H1 (cell line): Measurements from ENCODE around the gene SLC26A1. TPM values are rescaled to one million over a fixed set of nuclear protein-coding genes. Genes with fewer than 3 reads are reported as not detected.

Experiments
- CTCF ChIA-PET: fragments of 300-600 bp; sonication (Branson Sonifier 250); formaldehyde crosslinking; loops from one replicate; lab custom pipeline; 2021; ENCODE audit not compliant: partially characterized antibody; lab: Charles Lee
- POLR2A ChIA-PET: fragments of 300-600 bp; sonication (Branson Sonifier 250); formaldehyde crosslinking; loops from one replicate; lab custom pipeline; 2021; ENCODE audit warnings: inconsistent platforms; ENCODE audit not compliant: partially characterized antibody; lab: Charles Lee
- DNase-seq, 2 experiments: peaks; one replicate each; pipeline versions ENCODE4 v3.0.0 to v3.0.0-alpha.2; 2010 to 2022; ENCODE audit warnings: low spot score in 2 of 2, low read depth in 1 of 2, mixed read lengths in 1 of 2
- FAIRE-seq: peaks from 2 replicates; lab custom pipeline; 2011; peaks lifted over from hg19 to GRCh38; lab: Jason Lieb, UNC
- H2AFZ ChIP-seq: 2 replicates; pipeline ENCODE4 v1.8.1; 2012; ENCODE audit warnings: low read length, inconsistent platforms
- H2AK5ac ChIP-seq: 2 replicates; pipeline ENCODE4 v1.6.1; 2013; ENCODE audit warnings: low read depth, low read length
- H2BK120ac ChIP-seq: replicated peaks from 2 replicates; pipeline ENCODE3; 2013; ENCODE audit warnings: low read depth, low read length, inconsistent platforms
- H2BK12ac ChIP-seq: 2 replicates; pipeline ENCODE4 v1.6.1; 2013; ENCODE audit warnings: low read depth, low read length
- H2BK15ac ChIP-seq: 2 replicates; pipeline ENCODE4 v1.6.1; 2013; ENCODE audit warnings: low read length
- H2BK20ac ChIP-seq: 2 replicates; pipeline ENCODE4 v1.6.1; 2013; ENCODE audit warnings: low read length
- H2BK5ac ChIP-seq: 2 replicates; pipeline ENCODE4 v1.6.1; 2013; ENCODE audit warnings: low read depth, low read length
- H3K14ac ChIP-seq: 2 replicates; pipeline ENCODE4 v1.6.1; 2013; ENCODE audit warnings: inconsistent platforms; ENCODE audit not compliant: insufficient read length
- H3K18ac ChIP-seq: 2 replicates; pipeline ENCODE4 v1.6.1; 2013; ENCODE audit warnings: low read length; ENCODE audit errors: extremely low read depth
- H3K23ac ChIP-seq: 2 replicates; pipeline ENCODE4 v1.6.1; 2013; ENCODE audit warnings: inconsistent platforms; ENCODE audit not compliant: insufficient read length
- H3K23me2 ChIP-seq: 2 replicates; pipeline ENCODE4 v1.6.1; 2013; ENCODE audit warnings: low read depth, low read length
- H3K27ac ChIP-seq: 2 replicates; pipeline ENCODE4 v1.6.1; 2011; ENCODE audit warnings: low read depth, low read length, inconsistent platforms
- H3K27me3 ChIP-seq, 4 experiments: replicated peaks in 1 of 4; 1 replicate in 1 of 4; 2 replicates in 3 of 4; pipeline versions ENCODE4 v1.6.1 to v1.8.1; 2011 to 2013; ENCODE audit warnings: low read length in 3 of 4, mild to moderate bottlenecking in 3 of 4, inconsistent platforms in 2 of 4, mixed read lengths in 2 of 4, moderate library complexity in 1 of 4; ENCODE audit not compliant: control insufficient read depth in 3 of 4, insufficient read depth in 3 of 4; ENCODE audit errors: extremely low read depth in 1 of 4
- H3K36me3 ChIP-seq, 4 experiments: 2 replicates each; pipeline versions ENCODE4 v1.6.1 to v1.8.1; 2011 to 2013; ENCODE audit warnings: mild to moderate bottlenecking in 4 of 4, low read length in 3 of 4, moderate library complexity in 2 of 4, control low read depth in 1 of 4, inconsistent platforms in 1 of 4; ENCODE audit not compliant: insufficient read depth in 4 of 4, control insufficient read depth in 2 of 4
- H3K4ac ChIP-seq: replicated peaks from 2 replicates; pipeline ENCODE3; 2013; ENCODE audit warnings: low read length, low read depth, mixed read lengths, inconsistent platforms; ENCODE audit not compliant: insufficient read length
- H3K4me1 ChIP-seq, 4 experiments: replicated peaks in 1 of 4; 1 replicate in 1 of 4; 2 replicates in 3 of 4; pipeline versions ENCODE4 v1.6.1 to v1.8.1; 2011 to 2013; ENCODE audit warnings: low read length in 3 of 4, inconsistent platforms in 2 of 4, mixed read lengths in 1 of 4; ENCODE audit not compliant: insufficient read depth in 4 of 4, control insufficient read depth in 3 of 4
- H3K4me2 ChIP-seq, 2 experiments: 2 replicates each; pipeline versions ENCODE4 v1.6.1 to v1.8.1; 2011 to 2013; ENCODE audit warnings: low read depth in 2 of 2, low read length in 2 of 2, control low read depth in 1 of 2, inconsistent platforms in 1 of 2, mild to moderate bottlenecking in 1 of 2; ENCODE audit not compliant: insufficient read depth in 1 of 2
- H3K4me3 ChIP-seq, 4 experiments: fragments of 200-600, 300-600 bp in 1 of 4; sonication (generic), shearing (Covaris generic), sonication (Bioruptor Twin) in 1 of 4; 2 replicates each; pipeline versions ENCODE4 v1.5.1 to v1.8.1; 2011 to 2016; ENCODE audit warnings: low read length in 4 of 4, low read depth in 3 of 4, control low read depth in 2 of 4, inconsistent platforms in 2 of 4, mild to moderate bottlenecking in 2 of 4, mixed read lengths in 1 of 4, moderate library complexity in 1 of 4; ENCODE audit not compliant: insufficient read depth in 2 of 4; ENCODE audit errors: extremely low read depth in 1 of 4
- H3K56ac ChIP-seq: replicated peaks from 2 replicates; pipeline ENCODE3; 2013; ENCODE audit warnings: low read depth, mild to moderate bottlenecking, mixed read lengths, low read length, inconsistent platforms; ENCODE audit not compliant: insufficient read length
- H3K79me1 ChIP-seq: 2 replicates; pipeline ENCODE4 v1.6.1; 2013; ENCODE audit warnings: low read depth, low read length, control low read depth
- H3K79me2 ChIP-seq, 2 experiments: 2 replicates each; pipeline versions ENCODE4 v1.6.1 to v1.8.1; 2012 to 2013; ENCODE audit warnings: low read length in 2 of 2, mild to moderate bottlenecking in 2 of 2, inconsistent platforms in 1 of 2; ENCODE audit not compliant: insufficient read depth in 2 of 2, control insufficient read depth in 1 of 2
- H3K9ac ChIP-seq, 4 experiments: replicated peaks in 1 of 4; 1 replicate in 1 of 4; 2 replicates in 3 of 4; pipeline versions ENCODE4 v1.6.1 to v1.8.1; 2011 to 2013; ENCODE audit warnings: low read depth in 3 of 4, low read length in 3 of 4, control low read depth in 2 of 4, mild to moderate bottlenecking in 2 of 4, moderate library complexity in 2 of 4, inconsistent platforms in 1 of 4; ENCODE audit errors: extremely low read depth in 1 of 4
- H3K9me3 ChIP-seq, 2 experiments: 2 replicates each; pipeline versions ENCODE4 v1.6.1 to v1.8.1; 2012 to 2013; ENCODE audit warnings: mild to moderate bottlenecking in 2 of 2, moderate library complexity in 2 of 2, control low read depth in 1 of 2, inconsistent platforms in 1 of 2, low read depth in 1 of 2, low read length in 1 of 2, mixed read lengths in 1 of 2; ENCODE audit not compliant: insufficient read depth in 2 of 2
- H4K20me1 ChIP-seq, 2 experiments: replicated peaks in 1 of 2; 2 replicates each; pipeline versions ENCODE3 to v1.8.1; 2011 to 2013; ENCODE audit warnings: inconsistent platforms in 2 of 2, low read length in 2 of 2, mild to moderate bottlenecking in 1 of 2; ENCODE audit not compliant: insufficient read depth in 2 of 2, control insufficient read depth in 1 of 2
- H4K5ac ChIP-seq: 2 replicates; pipeline ENCODE4 v1.6.1; 2013; ENCODE audit warnings: low read length, low read depth, mixed read lengths, inconsistent platforms; ENCODE audit not compliant: insufficient read length
- H4K8ac ChIP-seq: 2 replicates; pipeline ENCODE4 v1.8.0; 2013; ENCODE audit warnings: mild to moderate bottlenecking, moderate library complexity, low read length, inconsistent platforms; ENCODE audit not compliant: insufficient read depth; ENCODE audit errors: extremely low read depth
- H4K91ac ChIP-seq: replicated peaks from 2 replicates; pipeline ENCODE3; 2013; ENCODE audit warnings: low read length, mixed read lengths, inconsistent platforms; ENCODE audit not compliant: insufficient read length
- CREB1 ChIP-seq: IDR thresholded peaks from 2 replicates; pipeline ENCODE4 v1.6.1; 2012; ENCODE audit warnings: inconsistent platforms
- CTBP2 ChIP-seq: IDR thresholded peaks from 2 replicates; pipeline ENCODE4 v1.7.0; 2011; ENCODE audit warnings: borderline replicate concordance, mild to moderate bottlenecking, moderate library complexity, mixed read lengths, low read length; ENCODE audit not compliant: insufficient read depth, insufficient read length
- E2F6 ChIP-seq: IDR thresholded peaks from 2 replicates; pipeline ENCODE4 v1.6.1; 2012; ENCODE audit warnings: inconsistent platforms
- GABPA ChIP-seq: IDR thresholded peaks from 2 replicates; pipeline ENCODE4 v1.6.1; 2011; ENCODE audit warnings: mild to moderate bottlenecking, low read length, moderate library complexity, borderline replicate concordance; ENCODE audit not compliant: insufficient read depth
- JUND ChIP-seq: IDR thresholded peaks from 2 replicates; pipeline ENCODE4 v1.6.1; 2011; ENCODE audit warnings: mild to moderate bottlenecking, improper control_type of control experiment, low read length
- KDM1A ChIP-seq: fragments of 200-600, 300-600 bp; sonication (generic); IDR thresholded peaks from 2 replicates; pipeline ENCODE4 v1.7.1; 2016; ENCODE audit warnings: mild to moderate bottlenecking, low read length, borderline replicate concordance
- MAX ChIP-seq: IDR thresholded peaks from 2 replicates; pipeline ENCODE4 v1.6.1; 2012; ENCODE audit warnings: inconsistent platforms
- PHF8 ChIP-seq: fragments of 200-600 bp; sonication (generic); conservative IDR thresholded peaks from 2 replicates; pipeline ENCODE4 v1.7.1; 2012; ENCODE audit warnings: low read depth, mild to moderate bottlenecking, inconsistent platforms, low read length, moderate library complexity
- POLR2A ChIP-seq, 2 experiments: IDR thresholded peaks; 1 replicate in 1 of 2; 2 replicates in 1 of 2; pipeline ENCODE4 v1.6.1; 2011; ENCODE audit warnings: low read depth in 2 of 2, low read length in 2 of 2, mild to moderate bottlenecking in 2 of 2; ENCODE audit errors: control extremely low read depth in 1 of 2
- SUZ12 ChIP-seq: fragments of 200-600 bp; sonication (generic); IDR thresholded peaks from 2 replicates; pipeline ENCODE4 v1.6.1; 2012; ENCODE audit warnings: mild to moderate bottlenecking, inconsistent platforms, low read length, moderate library complexity, mixed read lengths
- TAF1 ChIP-seq: IDR thresholded peaks from 2 replicates; pipeline ENCODE4 v1.6.1; 2011; ENCODE audit warnings: mild to moderate bottlenecking, low read depth, low read length
- TBP ChIP-seq: IDR thresholded peaks from 2 replicates; pipeline ENCODE4 v1.6.1; 2011; ENCODE audit warnings: low read depth, low read length, improper control_type of control experiment
- WGBS, 2 experiments: shearing (Covaris generic) in 1 of 2; methylation state at CpG; one replicate each; pipeline versions ENCODE4 v1.1.6 to v1.1.7; 2013 to 2015; ENCODE audit warnings: low lambda C conversion rate in 2 of 2, mixed read lengths in 2 of 2, inconsistent platforms in 1 of 2, low coverage in 1 of 2, missing lambda C conversion rate in 1 of 2; ENCODE audit not compliant: insufficient replicate concordance in 2 of 2, insufficient coverage in 1 of 2, insufficient read length in 1 of 2; ENCODE audit errors: extremely low coverage in 1 of 2, missing lambda C conversion rate in 1 of 2; 5-methylcytosine and 5-hydroxymethylcytosine counted together
- polyA plus RNA-seq, 7 experiments: library from polyadenylated mRNA; depleted of rRNA in 3 of 7; stranded (reverse) in 5 of 7; unstranded in 2 of 7; fragments of >200 nt in 5 of 7; fragments of 200-250 nt in 2 of 7; gene quantifications; 1 replicate in 5 of 7; 2 replicates in 1 of 7; 4 replicates in 1 of 7; pipeline versions ENCODE4 v1.2.1 to v1.2.3, GENCODE V29; 2011 to 2013; ENCODE audit warnings: missing spikeins in 2 of 7, mixed read lengths in 2 of 7
- total RNA-seq: library from RNA; stranded (reverse); fragmentation: NEBNext Ultra II Directional; extraction: Animal tissue kit (Norgen Biotek cat#: 25700); gene quantifications from 2 replicates; pipeline ENCODE4 v1.2.1, GENCODE V29; 2021

SLC26A1 gene
- total and polyA plus RNA-seq, 2 of the 8 experiments (the other 6 are each of a cell fraction or from before 2014, with no cell fraction given), result 0.11 TPM; not detected in 1

- H3K9ac ChIP-seq, result no peak overlapping the region; a peak in 1 of 7 replicates
- no peak overlapping the region for H3K4ac ChIP-seq
- no peak overlapping the region for H2BK5ac ChIP-seq
- POLR2A ChIA-PET, result no interaction called here
- no peak overlapping the region for H3K23ac ChIP-seq
- H3K23me2 ChIP-seq, result peaks cover 18% of the 10 kb centered on the region; the same call in 1 of the 2 replicates
- DNase-seq (no peak), FAIRE-seq (no peak)
- WGBS, 2 experiments, result 18% methylated on average over 34 of the region's 36 CpGs; no CpG with 5 or more reads in 1 of the 2 experiments
- H4K20me1 ChIP-seq, result peaks cover 3 to 17% of the 10 kb centered on the region in 2 experiments
- no peak overlapping the region for H4K5ac ChIP-seq
- no peaks in the 10 kb centered on the region for H3K9me3 ChIP-seq
- no peak overlapping the region for H4K91ac ChIP-seq
- H2BK12ac ChIP-seq, result no peak overlapping the region
- no peaks in the 10 kb centered on the region for H3K79me1 ChIP-seq
- H3K4me2 ChIP-seq, result peak overlapping the region; percentile 81 to 94
- H2AFZ ChIP-seq, result no peak overlapping the region
- H3K27me3 ChIP-seq, result peaks cover 22 to 53% (median 46%) of the 10 kb centered on the region in 4 experiments
- H2AK5ac ChIP-seq, result no peak overlapping the region
- no peak overlapping the region for H4K8ac ChIP-seq
- no peaks in the 10 kb centered on the region for H3K79me2 ChIP-seq
- peaks cover 0 to 14% (median 10%) of the 10 kb centered on the region in 4 experiments; a peak in 6 of 7 replicates for H3K4me1 ChIP-seq
- no peak overlapping the region for H3K14ac ChIP-seq
- no peak overlapping the region for H2BK120ac ChIP-seq
- no peak overlapping the region for H2BK20ac ChIP-seq
- no peak overlapping the region for H3K18ac ChIP-seq
- H3K27ac ChIP-seq, result no peak overlapping the region
- H3K4me3 ChIP-seq, result peak overlapping the region; percentile 6 to 61 (median 24); a peak in 6 of 8 replicates
- CTCF ChIA-PET, result interaction anchor here (0.7 to 0.9 kb wide), 2 partner anchors 33 to 41 kb away, joined by 3 read pairs; no protein-coding TSS in a partner anchor
- H2BK15ac ChIP-seq, result no peak overlapping the region
- no peaks in the 10 kb centered on the region for H3K36me3 ChIP-seq
- H3K56ac ChIP-seq, result no peak overlapping the region
- TF ChIP-seq KDM1A (no peak), JUND (no peak), PHF8 (no peak), E2F6 (0 out of 2 replicates have a peak, but pooled peaks have one; percentile 35), CTBP2 (no peak), MAX (no peak; the same call in 1 of the 2 replicates), POLR2A (IDR thresholded peaks at IDR 0.05; ENCODE audit: control extremely low read depth in 1 of 2, low read depth in 2 of 2, low read length in 2 of 2) (no peak), SUZ12 (peak; percentile 69; the same call in 1 of the 2 replicates), CREB1 (no peak), GABPA (no peak), TBP (no peak), TAF1 (no peak)
Measured at GRCh38 chr4:1010395-1011021, 17.3 kb upstream of the SLC26A1 start.
